Fibroblast of pulmonary artery (primary cell): ENCODE measurements around the gene ESYT1.
A peak's percentile ranks its signal among the peaks of the same experiment; 100 is the strongest.

Experiments used
- DNase-seq: peaks from one replicate; pipeline ENCODE4 v3.0.0-alpha.2; 2010; ENCODE audit warnings: low read depth
- H3K4me3 ChIP-seq: replicated peaks from 2 replicates; pipeline ENCODE4 v1.5.1; 2011; ENCODE audit warnings: low read depth, mild to moderate bottlenecking, control low read depth, low read length, moderate library complexity
- CTCF ChIP-seq: IDR thresholded peaks from 2 replicates; pipeline ENCODE4 v1.5.1; 2011; ENCODE audit warnings: mild to moderate bottlenecking, control low read depth, low read length, inconsistent platforms; ENCODE audit errors: missing control alignments

ESYT1 gene

DNA sequence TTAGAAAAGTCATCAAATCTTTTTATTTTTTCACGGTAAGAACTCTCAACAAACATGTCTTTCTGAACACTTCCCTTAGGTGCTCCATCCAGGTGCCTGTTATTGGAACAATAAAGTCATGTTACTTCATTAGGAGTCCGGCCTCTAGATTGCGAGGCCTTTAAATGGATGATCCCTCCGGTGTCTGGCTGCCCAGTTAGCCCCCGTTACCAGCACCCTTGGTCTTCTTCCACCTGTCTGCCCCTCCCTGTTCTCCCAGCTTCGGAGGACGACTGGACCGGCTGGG, 24.3 kb upstream of the ESYT1 start:
- TF ChIP-seq CTCF, result no peak
- peak overlapping the region; percentile 90 for H3K4me3 ChIP-seq
- DNase-seq, result no peak

DNA sequence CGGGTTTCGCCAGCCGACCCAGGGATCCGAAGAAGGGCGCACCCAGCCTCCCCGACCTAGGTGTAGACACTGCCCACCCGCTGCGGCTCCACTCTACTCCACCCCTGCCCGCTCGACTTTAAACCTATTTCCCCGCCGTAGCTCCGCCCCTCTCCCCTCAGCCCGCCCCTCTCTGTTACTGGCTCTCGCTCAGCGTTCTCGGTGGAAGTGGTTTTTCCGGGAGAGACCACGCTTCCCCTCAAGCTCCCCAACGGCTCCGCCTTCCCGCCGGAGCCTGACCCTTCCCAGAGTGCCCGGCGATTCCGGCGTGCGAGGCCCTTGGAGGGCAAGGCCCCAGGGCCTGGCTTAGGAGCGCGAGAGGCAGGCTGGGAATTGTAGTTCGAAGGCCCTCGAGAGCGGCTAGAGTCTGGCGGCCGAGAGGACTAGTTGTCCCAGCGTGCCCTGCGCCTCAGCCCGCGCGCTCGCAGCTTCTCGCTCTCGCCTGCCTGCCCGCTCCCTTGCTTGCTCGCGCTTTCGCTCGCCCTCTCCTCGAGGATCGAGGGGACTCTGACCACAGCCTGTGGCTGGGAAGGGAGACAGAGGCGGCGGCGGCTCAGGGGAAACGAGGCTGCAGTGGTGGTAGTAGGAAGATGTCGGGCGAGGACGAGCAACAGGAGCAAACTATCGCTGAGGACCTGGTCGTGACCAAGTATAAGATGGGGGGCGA, 23.8 kb upstream of the ESYT1 start, which contains the start of gene PA2G4:
PA2G4 (plus strand) TSS at position 451 of the 706 bp plus-strand sequence; CDS start at position 630, 179 bp downstream.
- H3K4me3 ChIP-seq, result peak within 1 kb of the TSS; percentile 90
- TF ChIP-seq CTCF, result no peak
- peak; percentile 99 for DNase-seq

GRCh38 chr12:56104815-56105608, 23.1 kb upstream of the ESYT1 start:
- peak overlapping the region; percentile 90 for H3K4me3 ChIP-seq
- DNase-seq, result no peak
- TF ChIP-seq CTCF, result no peak

- DNase-seq, result no peak
- H3K4me3 ChIP-seq, result peak overlapping the region; percentile 90
- no peak for TF ChIP-seq CTCF
These were observed 22.5 kb upstream of the ESYT1 start for GRCh38 chr12:56105609-56105902.

DNA sequence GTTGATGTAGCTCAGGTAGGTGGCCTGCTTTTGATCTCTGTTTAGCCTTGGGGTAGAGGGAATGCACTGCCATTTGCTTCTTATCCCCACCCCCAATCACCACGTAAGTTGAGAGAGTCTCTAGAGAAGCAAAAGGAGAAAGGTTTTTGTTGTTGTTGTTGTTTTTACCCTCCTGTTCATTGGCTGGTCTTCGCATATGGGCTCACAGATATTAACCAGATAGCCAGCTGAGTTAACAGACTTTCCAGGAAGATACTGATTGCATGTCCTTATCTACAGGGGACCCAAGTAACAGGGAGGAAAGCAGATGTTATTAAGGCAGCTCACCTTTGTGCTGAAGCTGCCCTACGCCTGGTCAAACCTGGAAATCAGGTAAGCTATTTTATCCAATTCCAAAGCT, 20.8 kb upstream of the ESYT1 start:
- DNase-seq, result no peak

GRCh38 chr12:56110571-56110970, 17.5 kb upstream of the ESYT1 start:
- TF ChIP-seq CTCF, result no peak
- no peak for DNase-seq
- H3K4me3 ChIP-seq, result no peak overlapping the region

More for the DNA sequence above, 20.8 kb upstream of the ESYT1 start:
- no peak overlapping the region for H3K4me3 ChIP-seq
- TF ChIP-seq CTCF, result no peak
